GM12878 (cell line): ENCODE measurements around the gene MRPL34.

Experiments used
- CTCF ChIP-seq, 3 experiments: IDR thresholded peaks in 2 of 3; conservative IDR thresholded peaks in 1 of 3; 2 replicates each; pipeline ENCODE4 v1.5.1; 2011; ENCODE audit warnings: low read depth in 3 of 3, low read length in 3 of 3, mild to moderate bottlenecking in 3 of 3, control low read depth in 2 of 3, moderate library complexity in 2 of 3, inconsistent platforms in 1 of 3, mixed read lengths in 1 of 3; ENCODE audit not compliant: control insufficient read depth in 2 of 3, insufficient read depth in 1 of 3; ENCODE audit errors: extremely low read depth in 1 of 3
- EZH2 ChIP-seq: IDR thresholded peaks from 2 replicates; pipeline ENCODE4 v1.6.1; 2012; ENCODE audit warnings: low read depth, mild to moderate bottlenecking, control low read depth, inconsistent platforms, low read length, borderline replicate concordance; ENCODE audit not compliant: control insufficient read depth
- FOXK2 ChIP-seq: fragments of 450-650 bp; IDR thresholded peaks from 2 replicates; pipeline ENCODE4 v1.6.1; 2017; ENCODE audit warnings: mild to moderate bottlenecking, moderate library complexity
- GABPA ChIP-seq: IDR thresholded peaks from 2 replicates; pipeline ENCODE4 v1.6.1; 2014; ENCODE audit warnings: antibody characterized with exemption, low read depth, mild to moderate bottlenecking, inconsistent platforms
- IRF5 ChIP-seq: fragments of 450-650 bp; IDR thresholded peaks from 2 replicates; pipeline ENCODE4 v1.6.1; 2017; ENCODE audit warnings: borderline replicate concordance
- JUND ChIP-seq: IDR thresholded peaks from 2 replicates; pipeline ENCODE4 v1.6.1; 2012; ENCODE audit warnings: low read depth, mild to moderate bottlenecking, low read length, improper control_type of control experiment, moderate library complexity
- NBN ChIP-seq: fragments of 450-650 bp; IDR thresholded peaks from 2 replicates; pipeline ENCODE4 v1.6.1; 2016
- PAX8 ChIP-seq: fragments of 450-650 bp; IDR thresholded peaks from 2 replicates; pipeline ENCODE4 v1.6.1; 2017; ENCODE audit warnings: mild to moderate bottlenecking, moderate library complexity
- POLR2AphosphoS5 ChIP-seq: IDR thresholded peaks from 2 replicates; pipeline ENCODE4 v1.6.1; 2011; ENCODE audit warnings: mild to moderate bottlenecking, low read length, inconsistent platforms
- TARDBP ChIP-seq: IDR thresholded peaks from 2 replicates; pipeline ENCODE4 v1.6.1; 2016; ENCODE audit warnings: borderline replicate concordance

DNA sequence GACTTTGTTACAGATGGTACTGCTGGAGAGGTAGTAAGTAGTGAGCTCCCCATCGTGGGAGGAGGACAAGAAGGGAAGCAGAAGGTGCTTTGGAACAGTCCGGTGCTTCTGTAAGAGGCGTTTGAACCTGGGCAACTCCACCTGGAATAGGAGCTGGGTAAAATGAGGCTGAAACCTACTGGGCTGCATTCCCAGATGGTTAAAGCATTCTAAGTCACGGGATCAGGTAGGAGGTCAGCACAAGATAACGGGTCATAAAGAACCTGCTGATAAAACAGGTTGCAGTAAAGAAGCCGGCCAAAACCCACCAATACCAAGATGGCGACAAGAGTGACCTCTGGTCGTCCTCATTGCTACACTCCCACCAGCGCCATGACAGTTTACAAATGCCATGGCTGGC is 18.9 kb upstream of the MRPL34 start:
- TF ChIP-seq JUND (no peak), CTCF (IDR thresholded peaks at IDR 0.05 in 2 of 3, conservative IDR thresholded peaks at IDR 0.05 in 1 of 3; ENCODE audit: control insufficient read depth in 2 of 3, extremely low read depth in 1 of 3, insufficient read depth in 1 of 3, low read depth in 3 of 3, low read length in 3 of 3) (no peak), EZH2 (no peak), TARDBP (no peak), FOXK2 (no peak), GABPA (no peak), IRF5 (no peak), NBN (no peak), PAX8 (no peak), POLR2AphosphoS5 (no peak)
